ENCODE data around the gene ARSH. TPM values are rescaled to one million over a fixed set of nuclear protein-coding genes. Genes with fewer than 3 reads are reported as not detected.

ARSH gene
- total and polyA plus RNA-seq, 2 of the 8 experiments (the other 6 are each of a cell fraction or from before 2014, with no cell fraction given) = not detected

GRCh38 chrX:2958199-2958598, 48.1 kb upstream of the ARSH start:
- H3K9me3 ChIP-seq (ENCODE audit: insufficient read depth in 2 of 2, low read depth in 1 of 2, low read length in 1 of 2) = no peaks in the 10 kb centered on the region
- H4K20me1 ChIP-seq (replicated peaks in 1 of 2; ENCODE audit: control insufficient read depth in 1 of 2, insufficient read depth in 2 of 2, low read length in 2 of 2) = no peaks in the 10 kb centered on the region
- no peak overlapping the region for H4K8ac ChIP-seq (ENCODE audit: extremely low read depth, insufficient read depth, low read length)
- CTCF ChIA-PET (ENCODE audit: partially characterized antibody) = no interaction called here
- H3K4me1 ChIP-seq (replicated peaks in 1 of 4; ENCODE audit: control insufficient read depth in 3 of 4, insufficient read depth in 4 of 4, low read length in 3 of 4) = peaks cover 0 to 7% (median 3%) of the 10 kb centered on the region in 4 experiments; a peak in 4 of 7 replicates
- no peak overlapping the region for H4K91ac ChIP-seq (replicated peaks; ENCODE audit: insufficient read length, low read length)
- no peak overlapping the region for H3K56ac ChIP-seq (replicated peaks; ENCODE audit: insufficient read length, low read depth, low read length)
- H2BK5ac ChIP-seq (ENCODE audit: low read depth, low read length) = no peak overlapping the region
- no peak overlapping the region for H3K27ac ChIP-seq (ENCODE audit: low read depth, low read length)
- H3K23me2 ChIP-seq (ENCODE audit: low read depth, low read length) = no peaks in the 10 kb centered on the region
- no peak overlapping the region for H4K5ac ChIP-seq (ENCODE audit: insufficient read length, low read depth, low read length)
- no peaks in the 10 kb centered on the region for H3K36me3 ChIP-seq (ENCODE audit: control insufficient read depth in 2 of 4, insufficient read depth in 4 of 4, low read length in 3 of 4)
- no peak overlapping the region for H2BK12ac ChIP-seq (ENCODE audit: low read depth, low read length)
- DNase-seq (ENCODE audit: low read depth in 1 of 2, low spot score in 2 of 2) (no peak), FAIRE-seq (no peak)
- H3K23ac ChIP-seq (ENCODE audit: insufficient read length) = no peak overlapping the region
- no peak overlapping the region for H2BK15ac ChIP-seq (ENCODE audit: low read length)
- no peaks in the 10 kb centered on the region for H3K79me2 ChIP-seq (ENCODE audit: control insufficient read depth in 1 of 2, insufficient read depth in 2 of 2, low read length in 2 of 2)
- no peak overlapping the region for H3K4ac ChIP-seq (replicated peaks; ENCODE audit: insufficient read length, low read depth, low read length)
- no peaks in the 10 kb centered on the region for H3K27me3 ChIP-seq (replicated peaks in 1 of 4; ENCODE audit: control insufficient read depth in 3 of 4, extremely low read depth in 1 of 4, insufficient read depth in 3 of 4, low read length in 3 of 4)
- H3K79me1 ChIP-seq (ENCODE audit: low read depth, low read length) = no peaks in the 10 kb centered on the region
- H3K14ac ChIP-seq (ENCODE audit: insufficient read length) = no peak overlapping the region
- no peak overlapping the region for H2AK5ac ChIP-seq (ENCODE audit: low read depth, low read length)
- no peak overlapping the region for H2BK20ac ChIP-seq (ENCODE audit: low read length)
- no peak overlapping the region for H3K9ac ChIP-seq (replicated peaks in 1 of 4; ENCODE audit: extremely low read depth in 1 of 4, low read depth in 3 of 4, low read length in 3 of 4)
- no peak overlapping the region for H3K18ac ChIP-seq (ENCODE audit: extremely low read depth, low read length)
- WGBS, 2 experiments (ENCODE audit: extremely low coverage in 1 of 2, insufficient coverage in 1 of 2, insufficient read length in 1 of 2, insufficient replicate concordance in 2 of 2, low coverage in 1 of 2, low lambda C conversion rate in 2 of 2, missing lambda C conversion rate in 1 of 2) = 96% methylated on average over 9 of the region's 9 CpGs; no CpG with 5 or more reads in 1 of the 2 experiments
- no peak overlapping the region for H2AFZ ChIP-seq (ENCODE audit: low read length)
- H3K4me3 ChIP-seq (ENCODE audit: extremely low read depth in 1 of 4, insufficient read depth in 2 of 4, low read depth in 3 of 4, low read length in 4 of 4) = no peak overlapping the region
- no peak overlapping the region for H2BK120ac ChIP-seq (replicated peaks; ENCODE audit: low read depth, low read length)
- no peak overlapping the region for H3K4me2 ChIP-seq (ENCODE audit: insufficient read depth in 1 of 2, low read depth in 2 of 2, low read length in 2 of 2)
- POLR2A ChIA-PET (ENCODE audit: partially characterized antibody) = no interaction called here
- no peak for TF ChIP-seq CHD1 (IDR thresholded peaks at IDR 0.05; ENCODE audit: low read depth, low read length)
- no peak for TF ChIP-seq NANOG (IDR thresholded peaks at IDR 0.05; ENCODE audit: insufficient read depth, low read depth, low read length, poor library complexity, severe bottlenecking)
- TF ChIP-seq TAF1 (IDR thresholded peaks at IDR 0.05; ENCODE audit: low read depth, low read length) = no peak
- TF ChIP-seq CBX8 (IDR thresholded peaks at IDR 0.05; ENCODE audit: borderline replicate concordance, low read depth, low read length) = no peak
- no peak for TF ChIP-seq KDM1A (IDR thresholded peaks at IDR 0.05; ENCODE audit: borderline replicate concordance, low read length)
- no peak for TF ChIP-seq CHD2 (IDR thresholded peaks at IDR 0.05; ENCODE audit: low read length)
- no peak for TF ChIP-seq TAF7 (optimal IDR thresholded peaks at IDR 0.05; ENCODE audit: borderline replicate concordance, low read depth, low read length)
- no peak for TF ChIP-seq JUND (IDR thresholded peaks at IDR 0.05; ENCODE audit: low read length)
- TF ChIP-seq MAFK (IDR thresholded peaks at IDR 0.05; ENCODE audit: low read depth, low read length) = no peak
- TF ChIP-seq SUZ12 (IDR thresholded peaks at IDR 0.05; ENCODE audit: low read length) = no peak
- TF ChIP-seq POLR2A (IDR thresholded peaks at IDR 0.05; ENCODE audit: control extremely low read depth in 1 of 2, low read depth in 2 of 2, low read length in 2 of 2) = no peak
- TF ChIP-seq EZH2 (IDR thresholded peaks at IDR 0.05; ENCODE audit: low read depth, low read length, severe bottlenecking) = no peak
- TF ChIP-seq TEAD4 (IDR thresholded peaks at IDR 0.05; ENCODE audit: low read depth, low read length) = no peak
- TF ChIP-seq BCL11A (IDR thresholded peaks at IDR 0.05; ENCODE audit: low read depth in 2 of 2, low read length in 2 of 2) = no peak
- TF ChIP-seq SP2 (IDR thresholded peaks at IDR 0.05; ENCODE audit: low read length) = no peak
- no peak for TF ChIP-seq MAX (IDR thresholded peaks at IDR 0.05)

All from H1 (cell line).